Measurements from ENCODE around the gene ACOX3. TPM values are rescaled to one million over a fixed set of nuclear protein-coding genes. Genes with fewer than 3 reads are reported as not detected.

The ACOX3 gene
- polyA plus RNA-seq, 1 of the 3 experiments (the other 2 are of a cell fraction): 8.4 TPM

- Histone ChIP-seq H3K9ac (no peak overlapping the region), H3K9me3 (no peaks in the 10 kb centered on the region), H3K4me1 (ENCODE audit: control insufficient read depth in 1 of 2, insufficient read depth in 2 of 2, low read depth in 1 of 2, low read length in 1 of 2) (peaks cover under 1 to 8% of the 10 kb centered on the region in 2 experiments; a peak in 3 of 4 replicates), H3K9me2 (no peaks in the 10 kb centered on the region), H3K36me3 (replicated peaks in 1 of 2; ENCODE audit: control insufficient read depth in 1 of 2, insufficient read depth in 2 of 2, low read length in 1 of 2) (peaks cover 3 to 5% of the 10 kb centered on the region in 2 experiments), H3K4me2 (no peak overlapping the region), H2AFZ (ENCODE audit: low read depth) (no peak overlapping the region), H3K27ac (ENCODE audit: low read depth in 2 of 2, low read length in 1 of 2) (no peak overlapping the region), H3K27me3 (ENCODE audit: insufficient read depth) (no peaks in the 10 kb centered on the region), H4K20me1 (ENCODE audit: insufficient read depth) (no peaks in the 10 kb centered on the region), H3F3A (replicated peaks; ENCODE audit: insufficient read depth) (no peaks in the 10 kb centered on the region), H3K79me2 (ENCODE audit: insufficient read depth) (peaks cover 36% of the 10 kb centered on the region), H3K4me3 (ENCODE audit: low read depth in 2 of 2, low read length in 1 of 2) (no peak overlapping the region)
- DNase-seq: no peak
- no peak for TF ChIP-seq PBX3 (IDR thresholded peaks at IDR 0.05)
- TF ChIP-seq ELF1 (IDR thresholded peaks at IDR 0.05): no peak
- no peak for TF ChIP-seq CHD2 (IDR thresholded peaks at IDR 0.05; ENCODE audit: low read length, partially characterized antibody)
- TF ChIP-seq CTCF (IDR thresholded peaks at IDR 0.05): no peak
- no peak for TF ChIP-seq SMC3 (IDR thresholded peaks at IDR 0.05; ENCODE audit: low read depth, low read length)
- ChIA-PET POLR2A (no interaction called here), CTCF (no interaction called here)
- 95% methylated on average over 18 of the region's 21 CpGs for WGBS (ENCODE audit: low lambda C conversion rate)
Measured at GRCh38 chr4:8434251-8435073, 6.1 kb downstream of the ACOX3 start.

- POLR2A ChIA-PET: no interaction called here
- Histone ChIP-seq H3K9me3 (no peaks in the 10 kb centered on the region), H3F3A (replicated peaks; ENCODE audit: insufficient read depth) (no peaks in the 10 kb centered on the region), H3K4me2 (no peak overlapping the region), H4K20me1 (ENCODE audit: insufficient read depth) (no peaks in the 10 kb centered on the region), H3K36me3 (replicated peaks in 1 of 2; ENCODE audit: control insufficient read depth in 1 of 2, insufficient read depth in 2 of 2, low read length in 1 of 2) (peaks cover 3 to 5% of the 10 kb centered on the region in 2 experiments), H3K4me3 (ENCODE audit: low read depth in 2 of 2, low read length in 1 of 2) (no peak overlapping the region), H3K9ac (no peak overlapping the region), H3K27ac (ENCODE audit: low read depth in 2 of 2, low read length in 1 of 2) (no peak overlapping the region; a peak in 1 of 4 replicates), H2AFZ (ENCODE audit: low read depth) (no peak overlapping the region), H3K4me1 (ENCODE audit: control insufficient read depth in 1 of 2, insufficient read depth in 2 of 2, low read depth in 1 of 2, low read length in 1 of 2) (peaks cover 0 to 7% of the 10 kb centered on the region in 2 experiments; a peak in 1 of 4 replicates), H3K27me3 (ENCODE audit: insufficient read depth) (no peaks in the 10 kb centered on the region), H3K79me2 (ENCODE audit: insufficient read depth) (peaks cover 23% of the 10 kb centered on the region), H3K9me2 (no peaks in the 10 kb centered on the region)
- CTCF ChIA-PET: no interaction called here
- TF ChIP-seq RCOR1 (IDR thresholded peaks at IDR 0.05; ENCODE audit: low read length): no peak
- no peak for TF ChIP-seq SMC3 (IDR thresholded peaks at IDR 0.05; ENCODE audit: low read depth, low read length)
- no peak for TF ChIP-seq MEF2A (IDR thresholded peaks at IDR 0.05; ENCODE audit: borderline replicate concordance, low read depth)
- no peak for TF ChIP-seq FOXJ3 (CRISPR knock-in tag; IDR thresholded peaks at IDR 0.05)
- TF ChIP-seq ELF1 (IDR thresholded peaks at IDR 0.05): no peak
- TF ChIP-seq FOXM1 (IDR thresholded peaks at IDR 0.05; ENCODE audit: low read depth): no peak
- no peak for TF ChIP-seq RXRA (IDR thresholded peaks at IDR 0.05; ENCODE audit: borderline replicate concordance, low read depth)
- WGBS (ENCODE audit: low lambda C conversion rate): 86% methylated on average over 5 of the region's 5 CpGs
- DNase-seq: no peak
Measured at GRCh38 chr4:8433136-8433535, 7.4 kb downstream of the ACOX3 start.
